Parathyroid adenoma (tissue), 2 donors: ENCODE results near the gene ACTN4.

Source experiments
- H2AFZ ChIP-seq: fragments of 300-600 bp; sonication (generic); one replicate; pipeline ENCODE4 v1.7.0; 2017; ENCODE audit warnings: antibody characterized with exemption, mild to moderate bottlenecking
- H3K27ac ChIP-seq: fragments of 300-600 bp; sonication (generic); one replicate; pipeline ENCODE4 v1.7.0; 2017
- H3K27me3 ChIP-seq: fragments of 300-600 bp; sonication (generic); one replicate; pipeline ENCODE4 v1.7.0; 2017; ENCODE audit warnings: low read length; ENCODE audit not compliant: control insufficient read depth, insufficient read depth
- H3K36me3 ChIP-seq: fragments of 300-600 bp; sonication (generic); one replicate; pipeline ENCODE4 v1.7.0; 2017; ENCODE audit warnings: low read length; ENCODE audit not compliant: control insufficient read depth, insufficient read depth
- H3K4me1 ChIP-seq: fragments of 300-600 bp; sonication (generic); one replicate; pipeline ENCODE4 v1.7.0; 2017; ENCODE audit warnings: control low read depth
- H3K4me2 ChIP-seq: fragments of 300-600 bp; sonication (generic); one replicate; pipeline ENCODE4 v1.7.0; 2017; ENCODE audit warnings: low read length
- H3K4me3 ChIP-seq: fragments of 300-600 bp; sonication (generic); one replicate; pipeline ENCODE4 v1.7.0; 2017; ENCODE audit warnings: low read depth, low read length
- H3K79me2 ChIP-seq: fragments of 300-600 bp; sonication (generic); one replicate; pipeline ENCODE4 v1.7.0; 2017; ENCODE audit warnings: control low read depth
- H3K9ac ChIP-seq: fragments of 300-600 bp; sonication (generic); one replicate; pipeline ENCODE4 v1.7.0; 2017; ENCODE audit warnings: mild to moderate bottlenecking
- H3K9me3 ChIP-seq: fragments of 300-600 bp; sonication (generic); one replicate; pipeline ENCODE4 v1.7.0; 2017; ENCODE audit warnings: low read length; ENCODE audit not compliant: control insufficient read depth
- TF ChIP-seq, protein P1 (sequence below): fragments of 300-600 bp; sonication (generic); IDR thresholded peaks from one replicate; pipeline ENCODE4 v1.7.0; 2017; ENCODE audit warnings: antibody characterized with exemption, mild to moderate bottlenecking
- donor health status: primary hyperparathyroidism.

Gene ACTN4

DNA sequence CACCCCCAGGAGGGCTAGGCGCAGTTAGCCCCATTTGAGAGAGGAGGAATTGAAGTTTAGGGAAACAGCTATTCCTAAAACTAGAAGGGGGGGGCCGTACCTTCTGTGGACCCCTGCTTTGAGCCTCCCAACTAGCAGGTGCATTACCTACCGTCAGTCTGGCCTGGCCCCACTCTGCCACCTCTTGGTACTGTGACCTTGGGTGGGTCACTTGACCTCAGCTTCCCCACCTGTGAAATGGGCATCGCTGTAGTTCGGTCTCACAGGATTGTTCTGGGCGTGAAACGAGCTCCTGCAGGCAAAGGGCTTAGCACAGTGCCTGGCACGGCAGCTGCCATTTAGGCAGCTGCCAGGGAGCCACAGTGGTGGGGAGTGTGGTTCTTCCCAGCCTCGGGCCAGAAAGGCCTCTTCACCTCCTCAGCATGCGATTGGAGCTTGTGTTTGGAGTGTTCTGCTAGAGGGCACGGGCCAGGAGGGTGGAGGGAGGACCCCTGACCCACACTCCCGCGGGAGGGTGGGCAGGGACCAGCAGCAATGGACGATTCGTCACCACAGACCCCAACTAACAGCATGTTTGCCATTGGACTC is 64.8 kb downstream of the ACTN4 start:
- Histone ChIP-seq H3K27ac (peak overlapping the region; percentile 77), H3K4me3 (no peak overlapping the region), H3K9me3 (no peaks in the 10 kb centered on the region), H3K27me3 (no peaks in the 10 kb centered on the region), H3K79me2 (peaks cover 6% of the 10 kb centered on the region), H3K36me3 (no peaks in the 10 kb centered on the region), H2AFZ (no peak overlapping the region), H3K9ac (no peak overlapping the region), H3K4me1 (peaks cover 38% of the 10 kb centered on the region), H3K4me2 (no peak overlapping the region)
- TF ChIP-seq, protein P1, sequence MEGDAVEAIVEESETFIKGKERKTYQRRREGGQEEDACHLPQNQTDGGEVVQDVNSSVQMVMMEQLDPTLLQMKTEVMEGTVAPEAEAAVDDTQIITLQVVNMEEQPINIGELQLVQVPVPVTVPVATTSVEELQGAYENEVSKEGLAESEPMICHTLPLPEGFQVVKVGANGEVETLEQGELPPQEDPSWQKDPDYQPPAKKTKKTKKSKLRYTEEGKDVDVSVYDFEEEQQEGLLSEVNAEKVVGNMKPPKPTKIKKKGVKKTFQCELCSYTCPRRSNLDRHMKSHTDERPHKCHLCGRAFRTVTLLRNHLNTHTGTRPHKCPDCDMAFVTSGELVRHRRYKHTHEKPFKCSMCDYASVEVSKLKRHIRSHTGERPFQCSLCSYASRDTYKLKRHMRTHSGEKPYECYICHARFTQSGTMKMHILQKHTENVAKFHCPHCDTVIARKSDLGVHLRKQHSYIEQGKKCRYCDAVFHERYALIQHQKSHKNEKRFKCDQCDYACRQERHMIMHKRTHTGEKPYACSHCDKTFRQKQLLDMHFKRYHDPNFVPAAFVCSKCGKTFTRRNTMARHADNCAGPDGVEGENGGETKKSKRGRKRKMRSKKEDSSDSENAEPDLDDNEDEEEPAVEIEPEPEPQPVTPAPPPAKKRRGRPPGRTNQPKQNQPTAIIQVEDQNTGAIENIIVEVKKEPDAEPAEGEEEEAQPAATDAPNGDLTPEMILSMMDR: no peak

DNA sequence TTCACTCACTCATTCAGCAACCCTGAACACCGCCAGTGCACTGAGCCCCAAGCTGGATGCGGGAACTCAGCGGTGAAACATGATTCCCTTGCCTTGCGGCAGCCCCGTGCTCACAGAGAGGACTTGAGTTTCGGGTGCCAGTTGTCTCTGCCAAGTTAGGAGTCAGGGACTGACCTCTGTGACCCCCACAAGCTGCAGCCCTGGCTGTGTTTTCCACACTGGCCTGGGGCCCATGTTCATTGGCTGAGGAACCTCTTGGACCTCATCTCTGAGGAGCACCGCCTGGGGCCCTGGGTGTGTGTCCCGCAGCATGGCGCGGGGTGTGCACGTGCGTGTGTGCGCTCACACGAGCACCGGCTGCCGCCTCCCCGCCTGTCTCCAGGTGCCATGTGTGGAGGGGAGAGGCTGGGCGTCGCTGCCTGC is 65.8 kb downstream of the ACTN4 start:
- H3K4me3 ChIP-seq: no peak overlapping the region
- H3K4me2 ChIP-seq: peak overlapping the region; percentile 43
- H3K27ac ChIP-seq: peak overlapping the region; percentile 77
- H3K36me3 ChIP-seq: no peaks in the 10 kb centered on the region
- H2AFZ ChIP-seq: no peak overlapping the region
- TF ChIP-seq, protein P1: no peak
- H3K4me1 ChIP-seq: peaks cover 38% of the 10 kb centered on the region
- H3K9ac ChIP-seq: no peak overlapping the region
- H3K9me3 ChIP-seq: no peaks in the 10 kb centered on the region
- peaks cover 6% of the 10 kb centered on the region for H3K79me2 ChIP-seq
- H3K27me3 ChIP-seq: no peaks in the 10 kb centered on the region

DNA sequence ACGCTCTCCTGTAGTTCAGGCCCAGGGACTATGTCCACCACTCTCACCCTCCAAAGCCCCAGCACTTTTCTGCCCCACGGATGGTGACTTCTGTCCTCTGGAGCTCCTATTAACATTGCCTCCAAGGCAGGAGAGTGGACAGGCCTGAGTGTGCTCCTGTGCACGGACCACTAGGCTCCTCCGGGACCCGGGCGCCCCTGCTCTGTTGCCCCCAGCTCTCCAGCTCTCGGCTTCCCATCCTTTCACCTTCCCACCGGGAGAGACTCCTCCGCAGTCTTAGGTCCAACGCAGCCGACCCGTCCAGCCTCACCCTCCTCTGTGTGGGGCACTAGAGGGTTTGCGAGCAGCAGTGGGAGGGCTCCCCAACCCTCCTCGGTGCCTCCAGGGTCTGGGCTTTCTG is 66.4 kb downstream of the ACTN4 start:
- Histone ChIP-seq H3K27ac (peak overlapping the region; percentile 77), H3K79me2 (peaks cover 6% of the 10 kb centered on the region), H2AFZ (no peak overlapping the region), H3K4me3 (no peak overlapping the region), H3K36me3 (no peaks in the 10 kb centered on the region), H3K4me2 (no peak overlapping the region), H3K9me3 (no peaks in the 10 kb centered on the region), H3K9ac (no peak overlapping the region), H3K27me3 (no peaks in the 10 kb centered on the region), H3K4me1 (peaks cover 38% of the 10 kb centered on the region)
- TF ChIP-seq, protein P1: no peak

DNA sequence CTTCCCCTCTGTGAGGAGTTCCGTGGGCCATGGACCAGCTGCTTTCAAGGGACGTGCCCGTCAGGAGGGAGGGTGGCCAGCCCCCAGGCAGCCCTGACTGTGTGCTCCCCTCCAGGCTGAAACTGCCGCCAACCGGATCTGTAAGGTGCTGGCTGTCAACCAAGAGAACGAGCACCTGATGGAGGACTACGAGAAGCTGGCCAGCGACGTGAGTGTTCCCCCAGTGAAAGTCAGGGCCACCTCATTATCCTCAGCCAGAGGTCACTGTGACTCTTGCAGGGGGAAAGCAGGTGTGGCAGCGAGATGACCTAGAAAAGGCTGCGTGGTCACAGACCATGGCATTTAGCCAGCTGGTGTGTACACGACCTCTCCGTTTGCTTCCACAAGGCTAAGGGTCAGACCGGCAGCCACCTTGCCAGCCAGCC is 66.9 kb downstream of the ACTN4 start:
- H3K4me1 ChIP-seq: peaks cover 38% of the 10 kb centered on the region
- no peak overlapping the region for H3K4me3 ChIP-seq
- TF ChIP-seq, protein P1: no peak
- H3K27me3 ChIP-seq: no peaks in the 10 kb centered on the region
- no peak overlapping the region for H3K27ac ChIP-seq
- no peak overlapping the region for H2AFZ ChIP-seq
- H3K9ac ChIP-seq: no peak overlapping the region
- H3K4me2 ChIP-seq: no peak overlapping the region
- peaks cover 6% of the 10 kb centered on the region for H3K79me2 ChIP-seq
- H3K9me3 ChIP-seq: no peaks in the 10 kb centered on the region
- no peaks in the 10 kb centered on the region for H3K36me3 ChIP-seq

DNA sequence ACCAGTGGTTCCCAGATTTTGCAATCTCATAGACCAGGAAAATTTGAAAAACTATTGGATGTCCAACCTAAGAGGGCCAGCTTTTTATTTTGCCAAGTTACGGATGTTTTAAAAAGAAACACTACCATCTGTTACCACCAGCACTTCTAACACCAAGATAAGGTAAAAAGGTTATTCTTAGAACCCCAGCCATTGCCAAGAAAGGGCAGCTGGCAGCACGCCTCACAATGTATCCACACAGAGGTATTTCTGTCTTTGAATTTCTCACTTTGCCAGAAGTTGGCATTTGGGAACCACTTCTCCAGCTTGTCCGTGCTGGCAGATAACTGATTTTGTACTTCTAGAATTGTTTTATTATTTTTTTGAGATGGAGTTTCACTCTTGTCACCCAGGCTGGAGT is 68.1 kb downstream of the ACTN4 start:
- Histone ChIP-seq H3K4me3 (no peak overlapping the region), H3K4me2 (no peak overlapping the region), H3K36me3 (no peaks in the 10 kb centered on the region), H3K27ac (no peak overlapping the region), H3K9ac (no peak overlapping the region), H3K27me3 (no peaks in the 10 kb centered on the region), H3K9me3 (no peaks in the 10 kb centered on the region), H3K4me1 (peaks cover 34% of the 10 kb centered on the region), H3K79me2 (peaks cover 13% of the 10 kb centered on the region), H2AFZ (no peak overlapping the region)
- TF ChIP-seq, protein P1: no peak
